ENCODE measurements around the gene POLR2C. TPM values are rescaled to one million over a fixed set of nuclear protein-coding genes. Genes with fewer than 3 reads are reported as not detected.

POLR2C gene
- total and polyA plus RNA-seq, 10 of the 15 experiments (the other 5 are each of a cell fraction or from before 2014, with no cell fraction given): 26.9 to 93.0 (median 57.8) TPM

- TF ChIP-seq E2F4 (IDR thresholded peaks at IDR 0.05; ENCODE audit: low read depth, low read length) (no peak), NR2C2 (IDR thresholded peaks at IDR 0.05; ENCODE audit: borderline replicate concordance, control insufficient read depth, insufficient read length, low read depth) (no peak), POLR2AphosphoS5 (IDR thresholded peaks at IDR 0.05; ENCODE audit: low read length) (no peak), EGR1 (IDR thresholded peaks at IDR 0.05; ENCODE audit: borderline replicate concordance in 1 of 2, low read depth in 2 of 2, low read length in 2 of 2) (no peak), EED (IDR thresholded peaks at IDR 0.05; ENCODE audit: low read depth) (no peak), ZBTB40 (IDR thresholded peaks at IDR 0.05; ENCODE audit: borderline replicate concordance) (no peak), ASH2L (IDR thresholded peaks at IDR 0.05; ENCODE audit: borderline replicate concordance, low read depth) (no peak), EP300 (IDR thresholded peaks at IDR 0.05; ENCODE audit: borderline replicate concordance in 1 of 2, control insufficient read depth in 1 of 2, low read depth in 2 of 2, low read length in 2 of 2) (no peak), NRF1 (conservative IDR thresholded peaks at IDR 0.05; ENCODE audit: low read depth, low read length) (no peak)
- no peaks in the 10 kb centered on the region for H4K20me1 ChIP-seq (ENCODE audit: control insufficient read depth, insufficient read depth)
- intact Hi-C loops (cut with micrococcal nuclease; ENCODE audit: unreplicated experiment): no loop called here
- FAIRE-seq: no peak
- H3K27me3 ChIP-seq (replicated peaks in 1 of 2; ENCODE audit: control insufficient read depth in 2 of 2, insufficient read depth in 2 of 2, low read length in 1 of 2): no peaks in the 10 kb centered on the region; a peak in 2 of 4 replicates
- H3K9me3 ChIP-seq (replicated peaks; ENCODE audit: control insufficient read depth, insufficient read depth, low read length): no peaks in the 10 kb centered on the region
- in situ Hi-C loops (cut with MboI): no loop called here
- no TSS peak for BruUV-seq (replicated peaks)
- H3K79me2 ChIP-seq (ENCODE audit: control insufficient read depth, insufficient read depth, low read length): no peaks in the 10 kb centered on the region
- ChIA-PET SMC1A (ENCODE audit: uncharacterized antibody, unreplicated experiment) (no interaction called here), RAD21 (ENCODE audit: unreplicated experiment) (no interaction called here), CTCF (interaction anchor here (0.7 to 1.5 kb wide), 2 partner anchors 16 to 77 kb away, joined by 3 to 5 read pairs; no protein-coding TSS in a partner anchor), POLR2A (interaction anchor here (0.5 kb wide), 1 partner anchor 12 kb away, joined by 5 read pairs; no protein-coding TSS in a partner anchor)
- no peak overlapping the region for H3K4me3 ChIP-seq
- no peak for ATAC-seq
- WGBS (ENCODE audit: insufficient coverage, insufficient replicate concordance, low lambda C conversion rate, missing lambda C conversion rate): 12% methylated on average over 6 of the region's 6 CpGs
- no peak overlapping the region for H3K9ac ChIP-seq (ENCODE audit: control insufficient read depth, insufficient read depth, low read length)
- H3K27ac ChIP-seq (ENCODE audit: control insufficient read depth, insufficient read depth): no peak overlapping the region
- no peaks in the 10 kb centered on the region for H3K4me1 ChIP-seq (ENCODE audit: control insufficient read depth, insufficient read depth, low read length)
- H3K4me2 ChIP-seq (ENCODE audit: control insufficient read depth, insufficient read depth): no peak overlapping the region
- H2AFZ ChIP-seq (ENCODE audit: control insufficient read depth, low read depth, low read length): no peak overlapping the region
- DNase-seq (ENCODE audit: low read depth, low spot score): no peak
- no peaks in the 10 kb centered on the region for H3K36me3 ChIP-seq (ENCODE audit: control insufficient read depth in 2 of 2, insufficient read depth in 2 of 2, low read length in 1 of 2)
Measured at GRCh38 chr16:57504001-57504400, 41.5 kb downstream of the POLR2C start.
